ENCODE results near the gene ANAPC4. TPM values are rescaled to one million over a fixed set of nuclear protein-coding genes. Genes with fewer than 3 reads are reported as not detected.

The ANAPC4 gene
- total and polyA plus RNA-seq, 8 donors = 23.6 to 68.8 (median 64.0) TPM

DNA sequence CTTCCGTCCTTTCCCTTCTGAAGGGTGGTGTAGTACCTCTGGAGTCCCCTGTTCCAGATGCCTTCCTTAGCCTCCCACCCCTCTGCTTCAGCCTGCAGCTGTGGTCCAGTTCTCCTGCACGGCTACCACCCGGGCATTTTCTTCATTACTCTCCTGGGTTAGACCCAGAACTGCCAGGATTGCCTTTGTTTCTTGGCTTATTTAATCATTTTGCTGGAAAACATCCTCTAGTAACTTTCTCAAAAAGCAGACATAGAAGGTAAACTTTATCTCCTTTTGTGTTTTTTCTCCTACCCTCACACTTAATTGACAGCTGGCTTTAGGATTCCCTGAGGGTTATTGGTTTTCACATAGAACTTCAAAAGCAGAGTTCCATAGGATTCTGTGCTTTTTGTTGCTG lies 20.2 kb downstream of the ANAPC4 start:
- no peak for TF ChIP-seq CTCF (IDR thresholded peaks at IDR 0.05)
- Histone ChIP-seq H3K4me3 (no peak overlapping the region), H3K27me3 (no peaks in the 10 kb centered on the region), H3K27ac (no peak overlapping the region), H3K36me3 (peaks cover 7 to 92% of the 10 kb centered on the region in 2 donors), H3K4me1 (no peaks in the 10 kb centered on the region), H3K9me3 (no peaks in the 10 kb centered on the region)
- DNase-seq (no peak), ATAC-seq (no peak)
- intact Hi-C loops (cut with DNase I) = no loop called here

- no peak for DNase-seq
- TF ChIP-seq CTCF (IDR thresholded peaks at IDR 0.05) = no peak
- intact Hi-C loops (cut with DNase I) = no loop called here
- Histone ChIP-seq H3K9me3 (no peaks in the 10 kb centered on the region), H3K36me3 (peaks cover 7 to 86% of the 10 kb centered on the region in 2 donors), H3K27ac (no peak overlapping the region), H3K4me3 (no peak overlapping the region), H3K27me3 (no peaks in the 10 kb centered on the region), H3K4me1 (no peaks in the 10 kb centered on the region)
- no peak for ATAC-seq
These were observed 22.4 kb downstream of the ANAPC4 start for GRCh38 chr4:25399510-25399909.

GRCh38 chr4:25401066-25401465 lies 24.0 kb downstream of the ANAPC4 start:
- Histone ChIP-seq H3K9me3 (no peaks in the 10 kb centered on the region), H3K36me3 (peaks cover 10 to 80% of the 10 kb centered on the region in 2 donors), H3K4me1 (no peaks in the 10 kb centered on the region), H3K4me3 (no peak overlapping the region), H3K27me3 (no peaks in the 10 kb centered on the region), H3K27ac (no peak overlapping the region)
- no peak for TF ChIP-seq CTCF (IDR thresholded peaks at IDR 0.05)
- intact Hi-C loops (cut with DNase I) = no loop called here
- ATAC-seq (peak; percentile 62), DNase-seq (no peak)

- intact Hi-C loops (cut with DNase I) = no loop called here
- H3K36me3 ChIP-seq = peaks cover 3 to 79% of the 10 kb centered on the region in 2 donors
- H3K27me3 ChIP-seq = no peaks in the 10 kb centered on the region
These were observed 25.5 kb downstream of the ANAPC4 start for GRCh38 chr4:25402521-25402920.

GRCh38 chr4:25403699-25404098 lies 26.6 kb downstream of the ANAPC4 start:
- Histone ChIP-seq H3K9me3 (no peaks in the 10 kb centered on the region), H3K36me3 (peaks cover 3 to 79% of the 10 kb centered on the region in 2 donors), H3K27ac (no peak overlapping the region), H3K4me3 (no peak overlapping the region), H3K27me3 (no peaks in the 10 kb centered on the region), H3K4me1 (no peaks in the 10 kb centered on the region)
- DNase-seq (no peak), ATAC-seq (no peak)
- intact Hi-C loops (cut with DNase I) = no loop called here
- TF ChIP-seq CTCF (IDR thresholded peaks at IDR 0.05) = no peak

More at GRCh38 chr4:25402521-25402920, 25.5 kb downstream of the ANAPC4 start:
- ATAC-seq (no peak), DNase-seq (no peak)
- no peak overlapping the region for H3K27ac ChIP-seq
- no peak for TF ChIP-seq CTCF (IDR thresholded peaks at IDR 0.05)
- no peak overlapping the region for H3K4me3 ChIP-seq
- no peaks in the 10 kb centered on the region for H3K4me1 ChIP-seq
- no peaks in the 10 kb centered on the region for H3K9me3 ChIP-seq
